Panc1 (cell line): ENCODE measurements around the gene CDHR2.

Source experiments
- CTCF ChIP-seq: fragments of 450-650 bp; IDR thresholded peaks from 2 replicates; pipeline ENCODE4 v1.5.1; 2017; ENCODE audit warnings: mild to moderate bottlenecking
- POLR2AphosphoS5 ChIP-seq: IDR thresholded peaks from 2 replicates; pipeline ENCODE4 v1.6.1; 2012; ENCODE audit warnings: mild to moderate bottlenecking, low read depth, low read length, moderate library complexity
- TF ChIP-seq, protein P1 (sequence below), 2 experiments: IDR thresholded peaks; 2 replicates each; pipeline ENCODE4 v1.6.1; 2011 to 2012; ENCODE audit warnings: low read depth in 2 of 2, control low read depth in 1 of 2, low read length in 1 of 2, mild to moderate bottlenecking in 1 of 2, moderate library complexity in 1 of 2; ENCODE audit not compliant: insufficient read depth in 1 of 2

- TF ChIP-seq CTCF (no peak), POLR2AphosphoS5 (no peak)
- TF ChIP-seq, protein P1, sequence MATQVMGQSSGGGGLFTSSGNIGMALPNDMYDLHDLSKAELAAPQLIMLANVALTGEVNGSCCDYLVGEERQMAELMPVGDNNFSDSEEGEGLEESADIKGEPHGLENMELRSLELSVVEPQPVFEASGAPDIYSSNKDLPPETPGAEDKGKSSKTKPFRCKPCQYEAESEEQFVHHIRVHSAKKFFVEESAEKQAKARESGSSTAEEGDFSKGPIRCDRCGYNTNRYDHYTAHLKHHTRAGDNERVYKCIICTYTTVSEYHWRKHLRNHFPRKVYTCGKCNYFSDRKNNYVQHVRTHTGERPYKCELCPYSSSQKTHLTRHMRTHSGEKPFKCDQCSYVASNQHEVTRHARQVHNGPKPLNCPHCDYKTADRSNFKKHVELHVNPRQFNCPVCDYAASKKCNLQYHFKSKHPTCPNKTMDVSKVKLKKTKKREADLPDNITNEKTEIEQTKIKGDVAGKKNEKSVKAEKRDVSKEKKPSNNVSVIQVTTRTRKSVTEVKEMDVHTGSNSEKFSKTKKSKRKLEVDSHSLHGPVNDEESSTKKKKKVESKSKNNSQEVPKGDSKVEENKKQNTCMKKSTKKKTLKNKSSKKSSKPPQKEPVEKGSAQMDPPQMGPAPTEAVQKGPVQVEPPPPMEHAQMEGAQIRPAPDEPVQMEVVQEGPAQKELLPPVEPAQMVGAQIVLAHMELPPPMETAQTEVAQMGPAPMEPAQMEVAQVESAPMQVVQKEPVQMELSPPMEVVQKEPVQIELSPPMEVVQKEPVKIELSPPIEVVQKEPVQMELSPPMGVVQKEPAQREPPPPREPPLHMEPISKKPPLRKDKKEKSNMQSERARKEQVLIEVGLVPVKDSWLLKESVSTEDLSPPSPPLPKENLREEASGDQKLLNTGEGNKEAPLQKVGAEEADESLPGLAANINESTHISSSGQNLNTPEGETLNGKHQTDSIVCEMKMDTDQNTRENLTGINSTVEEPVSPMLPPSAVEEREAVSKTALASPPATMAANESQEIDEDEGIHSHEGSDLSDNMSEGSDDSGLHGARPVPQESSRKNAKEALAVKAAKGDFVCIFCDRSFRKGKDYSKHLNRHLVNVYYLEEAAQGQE (IDR thresholded peaks at IDR 0.05; ENCODE audit: insufficient read depth in 1 of 2, low read depth in 2 of 2, low read length in 1 of 2), result no peak
Measured at GRCh38 chr5:176542135-176542595, 7.0 kb upstream of the CDHR2 start.
